H9 (cell line): ENCODE results near the gene MALRD1. TPM values are rescaled to one million over a fixed set of nuclear protein-coding genes. Genes with fewer than 3 reads are reported as not detected.

Experiments used
- DNase-seq: peaks from one replicate; pipeline ENCODE4 v3.0.0-alpha.2; 2017
- H2AFZ ChIP-seq: one replicate; pipeline ENCODE4 v1.6.1; 2013; ENCODE audit warnings: mild to moderate bottlenecking, low read length, control low read depth, moderate library complexity
- H2AK5ac ChIP-seq: 2 replicates; pipeline ENCODE4 v1.6.1; 2013; ENCODE audit warnings: low read length, control low read depth, mixed read lengths; ENCODE audit not compliant: insufficient read length
- H2BK120ac ChIP-seq: one replicate; pipeline ENCODE4 v1.6.1; 2013; ENCODE audit warnings: low read depth, mild to moderate bottlenecking, low read length, control low read depth, inconsistent platforms; ENCODE audit not compliant: poor library complexity, severe bottlenecking
- H2BK12ac ChIP-seq: 2 replicates; pipeline ENCODE4 v1.6.1; 2013; ENCODE audit warnings: low read length, control low read depth, mixed read lengths, low read depth; ENCODE audit not compliant: insufficient read length
- H2BK15ac ChIP-seq: 2 replicates; pipeline ENCODE4 v1.6.1; 2013; ENCODE audit warnings: low read depth, low read length, control low read depth
- H2BK20ac ChIP-seq: one replicate; pipeline ENCODE4 v1.6.1; 2013; ENCODE audit warnings: low read depth, mild to moderate bottlenecking, low read length, control low read depth, inconsistent platforms; ENCODE audit not compliant: poor library complexity, severe bottlenecking
- H2BK5ac ChIP-seq: 2 replicates; pipeline ENCODE4 v1.6.1; 2013; ENCODE audit warnings: low read length, control low read depth, mixed read lengths; ENCODE audit not compliant: insufficient read length
- H3K14ac ChIP-seq: 2 replicates; pipeline ENCODE4 v1.6.1; 2013; ENCODE audit warnings: low read length, control low read depth; ENCODE audit not compliant: insufficient read depth
- H3K18ac ChIP-seq: 2 replicates; pipeline ENCODE4 v1.6.1; 2013; ENCODE audit warnings: low read depth, mild to moderate bottlenecking, mixed read lengths, low read length, control low read depth; ENCODE audit not compliant: insufficient read length
- H3K23ac ChIP-seq: 2 replicates; pipeline ENCODE4 v1.6.1; 2013; ENCODE audit warnings: low read length, control low read depth, mixed read lengths, low read depth; ENCODE audit not compliant: insufficient read length
- H3K23me2 ChIP-seq: 2 replicates; pipeline ENCODE4 v1.6.1; 2013; ENCODE audit warnings: low read depth, mild to moderate bottlenecking, mixed read lengths, low read length, control low read depth; ENCODE audit not compliant: insufficient read length, poor library complexity, severe bottlenecking
- H3K27ac ChIP-seq: 2 replicates; pipeline ENCODE4 v1.5.1; 2013; ENCODE audit warnings: low read length, control low read depth, mixed read lengths, low read depth; ENCODE audit not compliant: insufficient read length
- H3K27me3 ChIP-seq: 2 replicates; pipeline ENCODE4 v1.6.1; 2013; ENCODE audit warnings: low read length, control low read depth, inconsistent platforms; ENCODE audit not compliant: insufficient read depth
- H3K4ac ChIP-seq: 2 replicates; pipeline ENCODE4 v1.6.1; 2013; ENCODE audit warnings: low read depth, mild to moderate bottlenecking, control low read depth, inconsistent platforms, low read length, moderate library complexity
- H3K4me1 ChIP-seq: 2 replicates; pipeline ENCODE4 v1.6.1; 2013; ENCODE audit warnings: low read length, control low read depth, inconsistent platforms; ENCODE audit not compliant: insufficient read depth
- H3K4me2 ChIP-seq: 2 replicates; pipeline ENCODE4 v1.6.1; 2013; ENCODE audit warnings: low read length, control low read depth, mixed read lengths; ENCODE audit not compliant: insufficient read length, insufficient read depth
- H3K56ac ChIP-seq: 2 replicates; pipeline ENCODE4 v1.6.1; 2013; ENCODE audit warnings: low read depth, mild to moderate bottlenecking, mixed read lengths, low read length, control low read depth; ENCODE audit not compliant: insufficient read length
- H3K79me1 ChIP-seq: 2 replicates; pipeline ENCODE4 v1.6.1; 2013; ENCODE audit warnings: low read depth, mild to moderate bottlenecking, moderate library complexity, low read length, control low read depth, inconsistent platforms; ENCODE audit not compliant: insufficient read depth, poor library complexity, severe bottlenecking
- H3K79me2 ChIP-seq: 2 replicates; pipeline ENCODE4 v1.6.1; 2013; ENCODE audit warnings: low read length, control low read depth, inconsistent platforms; ENCODE audit not compliant: insufficient read depth
- H3K9ac ChIP-seq: 2 replicates; pipeline ENCODE4 v1.6.1; 2013; ENCODE audit warnings: low read length, control low read depth, mixed read lengths; ENCODE audit not compliant: insufficient read length; ENCODE audit errors: extremely low read depth
- H3K9me3 ChIP-seq: one replicate; pipeline ENCODE4 v1.6.1; 2013; ENCODE audit warnings: low read depth, low read length, inconsistent platforms; ENCODE audit not compliant: control insufficient read depth
- H3T11ph ChIP-seq: one replicate; pipeline ENCODE4 v1.6.1; 2013; ENCODE audit warnings: mild to moderate bottlenecking, low read length, control low read depth, inconsistent platforms
- H4K20me1 ChIP-seq: one replicate; pipeline ENCODE4 v1.6.1; 2013; ENCODE audit not compliant: control insufficient read depth, insufficient read length, insufficient read depth
- H4K5ac ChIP-seq: 2 replicates; pipeline ENCODE4 v1.6.1; 2013; ENCODE audit warnings: low read depth, mild to moderate bottlenecking, mixed read lengths, low read length, control low read depth; ENCODE audit not compliant: insufficient read length
- H4K8ac ChIP-seq: replicated peaks from 2 replicates; pipeline ENCODE4 v1.6.1; 2013; ENCODE audit warnings: low read length, control low read depth, mixed read lengths, low read depth; ENCODE audit not compliant: insufficient read length
- H4K91ac ChIP-seq: 2 replicates; pipeline ENCODE4 v1.6.1; 2013; ENCODE audit warnings: low read depth, mild to moderate bottlenecking, moderate library complexity, mixed read lengths, low read length, control low read depth; ENCODE audit not compliant: insufficient read length
- H3K27ac Mint-ChIP-seq, 3 experiments: 2 replicates in 2 of 3; 3 replicates in 1 of 3; pipeline ENCODE4 v1.8.0; 2020 to 2021; ENCODE audit warnings: mixed read lengths in 3 of 3, mild to moderate bottlenecking in 1 of 3, moderate library complexity in 1 of 3
- H3K27me3 Mint-ChIP-seq: 2 replicates; pipeline ENCODE4 v1.8.0; 2021; ENCODE audit warnings: low read depth, mild to moderate bottlenecking, moderate library complexity, mixed read lengths
- H3K36me3 Mint-ChIP-seq, 3 experiments: 2 replicates in 2 of 3; 3 replicates in 1 of 3; pipeline ENCODE4 v1.8.0; 2020 to 2021; ENCODE audit warnings: low read depth in 3 of 3, mixed read lengths in 3 of 3; ENCODE audit not compliant: insufficient read depth in 1 of 3
- H3K4me1 Mint-ChIP-seq, 2 experiments: 2 replicates each; pipeline ENCODE4 v1.8.0; 2020; ENCODE audit warnings: mixed read lengths in 2 of 2
- H3K4me3 Mint-ChIP-seq, 2 experiments: 2 replicates in 1 of 2; 3 replicates in 1 of 2; pipeline ENCODE4 v1.8.0; 2020 to 2021; ENCODE audit warnings: mild to moderate bottlenecking in 2 of 2, mixed read lengths in 2 of 2, moderate library complexity in 1 of 2
- H3K9me3 Mint-ChIP-seq, 2 experiments: 2 replicates in 1 of 2; 3 replicates in 1 of 2; pipeline ENCODE4 v1.8.0; 2020; ENCODE audit warnings: mild to moderate bottlenecking in 2 of 2, mixed read lengths in 2 of 2, moderate library complexity in 1 of 2
- CTCF ChIP-seq: fragments of 200-600 bp; sonication (generic); conservative IDR thresholded peaks from 3 replicates; pipeline ENCODE4 v1.8.0; 2021; ENCODE audit warnings: antibody characterized with exemption, mild to moderate bottlenecking
- WGBS: extraction: QIAGEN DNeasy Blood & Tissue Kit; methylation state at CpG from one replicate; pipeline ENCODE4 v1.1.7; 2013; ENCODE audit warnings: missing lambda C conversion rate, low lambda C conversion rate, mixed read lengths; ENCODE audit not compliant: insufficient read length; ENCODE audit errors: extremely low coverage; 5-methylcytosine and 5-hydroxymethylcytosine counted together
- total RNA-seq: library from RNA; stranded (reverse); gene quantifications from 2 replicates; pipeline ENCODE4 v1.2.1, GENCODE V29; 2021

The MALRD1 gene
- total RNA-seq, 1 experiment from 2014 or later = 0.20 TPM

- H2BK12ac ChIP-seq = no peak overlapping the region
- Mint-ChIP-seq H3K4me3 (no peak overlapping the region), H3K36me3 (peaks cover 0 to 2% (median 0%) of the 10 kb centered on the region in 3 experiments; a peak in 1 of 7 replicates), H3K27ac (no peak overlapping the region), H3K4me1 (peaks cover 8% of the 10 kb centered on the region in 2 experiments), H3K9me3 (peaks cover 0 to 2% of the 10 kb centered on the region in 2 experiments; a peak in 2 of 5 replicates), H3K27me3 (no peaks in the 10 kb centered on the region)
- H2AK5ac ChIP-seq = no peak overlapping the region
- no peaks in the 10 kb centered on the region for H3K4me1 ChIP-seq
- H3K23ac ChIP-seq = no peak overlapping the region
- no peak overlapping the region for H4K8ac ChIP-seq
- no CpG with 5 or more reads among the region's 2 CpGs for WGBS
- no peak overlapping the region for H3K9ac ChIP-seq
- H4K91ac ChIP-seq = no peak overlapping the region
- no peak for TF ChIP-seq CTCF
- H3T11ph ChIP-seq = no peak overlapping the region
- H3K9me3 ChIP-seq = no peaks in the 10 kb centered on the region
- H2BK5ac ChIP-seq = no peak overlapping the region
- no peak overlapping the region for H2BK15ac ChIP-seq
- H2BK120ac ChIP-seq = no peak overlapping the region
- H3K4me2 ChIP-seq = no peak overlapping the region
- H3K79me1 ChIP-seq = no peaks in the 10 kb centered on the region
- H3K4ac ChIP-seq = no peak overlapping the region
- no peak overlapping the region for H3K56ac ChIP-seq
- H3K27ac ChIP-seq = no peak overlapping the region
- no peak overlapping the region for H2BK20ac ChIP-seq
- DNase-seq = no peak
- no peak overlapping the region for H3K14ac ChIP-seq
- no peaks in the 10 kb centered on the region for H3K27me3 ChIP-seq
- H4K5ac ChIP-seq = no peak overlapping the region
- H2AFZ ChIP-seq = no peak overlapping the region
- H3K23me2 ChIP-seq = no peaks in the 10 kb centered on the region
- no peaks in the 10 kb centered on the region for H4K20me1 ChIP-seq
- no peak overlapping the region for H3K18ac ChIP-seq
- no peaks in the 10 kb centered on the region for H3K79me2 ChIP-seq
These were observed 245.6 kb downstream of the MALRD1 start for GRCh38 chr10:19294233-19294632.
